GM21825 (cell line): ENCODE measurements around the gene MYL4.
"Not testable (repeated sequence)": the region's sequence is repeated elsewhere in the genome, so short reads cannot be mapped to it uniquely, and the experiment has no call there.

ENCODE experiments used
- ATAC-seq: cut with Tn5 transposase; IDR thresholded peaks from one replicate; pipeline ENCODE4 v1.9.1; 2021; ENCODE audit warnings: mild to moderate bottlenecking, moderate library complexity; ENCODE audit not compliant: unreplicated experiment

MYL4 gene

GRCh38 chr17:47208744-47209488 lies at the start of gene MYL4:
TSS of gene MYL4 (plus strand) at chr17:47209348. CDS start at chr17:47209423, 75 bp downstream.
- ATAC-seq = no peak

- ATAC-seq = no peak
These were observed 47.0 kb upstream of the MYL4 start for GRCh38 chr17:47162013-47162622.

- no peak for ATAC-seq
These were observed 44.9 kb upstream of the MYL4 start for GRCh38 chr17:47164263-47164662.

- ATAC-seq = no peak
These were observed 44.0 kb upstream of the MYL4 start for GRCh38 chr17:47165137-47165536.

- ATAC-seq = not testable (repeated sequence)
These were observed 42.3 kb upstream of the MYL4 start for GRCh38 chr17:47166854-47167253.

- ATAC-seq = not testable (repeated sequence)
These were observed 40.3 kb upstream of the MYL4 start for GRCh38 chr17:47168896-47169295.

GRCh38 chr17:47170710-47171109 lies 38.4 kb upstream of the MYL4 start:
- ATAC-seq = no peak

- ATAC-seq = no peak
These were observed 36.2 kb upstream of the MYL4 start for GRCh38 chr17:47172696-47173565.

- not testable (repeated sequence) for ATAC-seq
These were observed 34.3 kb upstream of the MYL4 start for GRCh38 chr17:47174823-47175222.

- ATAC-seq = no peak
These were observed 32.7 kb upstream of the MYL4 start for GRCh38 chr17:47176389-47176826.

- ATAC-seq = no peak
These were observed 31.9 kb upstream of the MYL4 start for GRCh38 chr17:47177261-47177660.

- no peak for ATAC-seq
These were observed 30.0 kb upstream of the MYL4 start for GRCh38 chr17:47179141-47179540.

GRCh38 chr17:47180337-47180736 lies 28.8 kb upstream of the MYL4 start:
- ATAC-seq = no peak

- ATAC-seq = not testable (repeated sequence)
These were observed 28.2 kb upstream of the MYL4 start for GRCh38 chr17:47180988-47181387.

GRCh38 chr17:47184681-47185080 lies 24.5 kb upstream of the MYL4 start:
- ATAC-seq = no peak

GRCh38 chr17:47188271-47188875 lies 20.8 kb upstream of the MYL4 start:
- ATAC-seq = no peak

- ATAC-seq = peak; percentile 88
These were observed 20.0 kb upstream of the MYL4 start, which contains the start of gene CDC27 for GRCh38 chr17:47188876-47189731. TSS of gene CDC27 (minus strand) at chr17:47189295. CDS start at chr17:47189172, 123 bp downstream.

GRCh38 chr17:47189732-47190237 lies 19.4 kb upstream of the MYL4 start:
- no peak for ATAC-seq

- ATAC-seq = no peak
These were observed 18.9 kb upstream of the MYL4 start for GRCh38 chr17:47190243-47190642.

GRCh38 chr17:47190770-47191169 lies 18.4 kb upstream of the MYL4 start:
- no peak for ATAC-seq
